Testis (tissue), 2 donors: ENCODE results near the gene PCBP3.

Source experiments
- CTCF ChIP-seq, 3 experiments: fragments of 450-650 bp in 2 of 3; fragments of 200-600 bp in 1 of 3; sonication (generic) in 1 of 3; IDR thresholded peaks; one replicate each; pipeline ENCODE4 v1.5.1; 2016 to 2019; ENCODE audit warnings: antibody characterized with exemption in 3 of 3, mild to moderate bottlenecking in 2 of 3, moderate library complexity in 1 of 3
- POLR2A ChIP-seq: fragments of 450-650 bp; IDR thresholded peaks from one replicate; pipeline ENCODE4 v1.6.1; 2017; ENCODE audit warnings: antibody characterized with exemption, mild to moderate bottlenecking, moderate library complexity

GRCh38 chr21:45875881-45876280 lies 232.4 kb downstream of the PCBP3 start:
- no peak for TF ChIP-seq CTCF (IDR thresholded peaks at IDR 0.05)
- no peak for TF ChIP-seq POLR2A
